NB4 (cell line): Measurements from ENCODE around the gene GP5.

Experiments
- MYC ChIP-seq: IDR thresholded peaks from 2 replicates; pipeline ENCODE4 v1.6.1; 2011; ENCODE audit warnings: low read depth, low read length
- POLR2A ChIP-seq: IDR thresholded peaks from 2 replicates; pipeline ENCODE4 v1.6.1; 2011; ENCODE audit warnings: mild to moderate bottlenecking; ENCODE audit not compliant: insufficient read length; ENCODE audit errors: extremely low read depth
- TF ChIP-seq, protein P1 (sequence below): IDR thresholded peaks from one replicate; pipeline ENCODE4 v1.5.1; 2012; ENCODE audit warnings: low read depth, low read length

DNA sequence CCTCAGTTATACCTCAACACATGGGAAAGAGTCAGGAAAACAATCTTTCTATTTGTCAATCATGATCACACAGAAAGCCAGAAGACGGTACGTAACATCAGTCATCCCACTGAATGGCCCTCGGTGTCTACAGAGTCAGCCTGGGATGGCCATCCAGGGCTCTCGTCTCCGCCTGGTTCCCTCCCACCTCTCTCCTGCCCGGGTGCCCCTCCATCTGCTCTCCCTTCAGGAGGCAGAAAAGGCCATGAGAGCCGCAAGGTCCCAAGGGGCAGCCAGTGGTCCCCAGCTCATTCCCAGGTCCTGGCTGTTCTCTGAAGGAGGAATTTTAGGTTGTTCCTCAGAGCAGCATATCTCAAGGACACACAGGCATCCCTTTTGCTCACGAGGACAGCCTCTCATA, 25.2 kb downstream of the GP5 start:
- TF ChIP-seq, protein P1, sequence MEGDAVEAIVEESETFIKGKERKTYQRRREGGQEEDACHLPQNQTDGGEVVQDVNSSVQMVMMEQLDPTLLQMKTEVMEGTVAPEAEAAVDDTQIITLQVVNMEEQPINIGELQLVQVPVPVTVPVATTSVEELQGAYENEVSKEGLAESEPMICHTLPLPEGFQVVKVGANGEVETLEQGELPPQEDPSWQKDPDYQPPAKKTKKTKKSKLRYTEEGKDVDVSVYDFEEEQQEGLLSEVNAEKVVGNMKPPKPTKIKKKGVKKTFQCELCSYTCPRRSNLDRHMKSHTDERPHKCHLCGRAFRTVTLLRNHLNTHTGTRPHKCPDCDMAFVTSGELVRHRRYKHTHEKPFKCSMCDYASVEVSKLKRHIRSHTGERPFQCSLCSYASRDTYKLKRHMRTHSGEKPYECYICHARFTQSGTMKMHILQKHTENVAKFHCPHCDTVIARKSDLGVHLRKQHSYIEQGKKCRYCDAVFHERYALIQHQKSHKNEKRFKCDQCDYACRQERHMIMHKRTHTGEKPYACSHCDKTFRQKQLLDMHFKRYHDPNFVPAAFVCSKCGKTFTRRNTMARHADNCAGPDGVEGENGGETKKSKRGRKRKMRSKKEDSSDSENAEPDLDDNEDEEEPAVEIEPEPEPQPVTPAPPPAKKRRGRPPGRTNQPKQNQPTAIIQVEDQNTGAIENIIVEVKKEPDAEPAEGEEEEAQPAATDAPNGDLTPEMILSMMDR, result no peak
- TF ChIP-seq POLR2A (no peak), MYC (no peak)
